HepG2 (cell line): Measurements from ENCODE around the gene FAM219B. TPM values are rescaled to one million over a fixed set of nuclear protein-coding genes. Genes with fewer than 3 reads are reported as not detected.
A peak's percentile ranks its signal among the peaks of the same experiment; 100 is the strongest.

Source experiments
- AHR ChIP-seq: IDR thresholded peaks from 2 replicates; pipeline ENCODE4 v1.6.1; 2018; ENCODE audit warnings: missing genetic modification reagents, missing compliant biosample characterization
- ATF1 ChIP-seq: IDR thresholded peaks from 2 replicates; pipeline ENCODE4 v1.6.1; 2016; ENCODE audit warnings: mild to moderate bottlenecking, control low read depth
- ATF7 ChIP-seq, 2 experiments: fragments of 450-650 bp in 1 of 2; sonication (generic) in 1 of 2; formaldehyde crosslinking in 1 of 2; IDR thresholded peaks; 2 replicates each; pipeline versions ENCODE4 v1.4.0 to v1.6.1; 2016 to 2020; ENCODE audit warnings: antibody characterized with exemption in 1 of 2, mild to moderate bottlenecking in 1 of 2, missing genetic modification reagents in 1 of 2
- CHD4 ChIP-seq: fragments of 200-600 bp; sonication (generic); IDR thresholded peaks from 2 replicates; pipeline ENCODE4 v1.7.0; 2017; ENCODE audit warnings: mild to moderate bottlenecking, low read length, borderline replicate concordance
- HOMEZ ChIP-seq: IDR thresholded peaks from 2 replicates; pipeline ENCODE4 v1.6.1; 2016; ENCODE audit warnings: low read depth
- IRF2 ChIP-seq: IDR thresholded peaks from 2 replicates; pipeline ENCODE4 v1.6.1; 2018; ENCODE audit warnings: missing genetic modification reagents, missing compliant biosample characterization
- KLF16 ChIP-seq, 2 experiments: sonication (generic) in 1 of 2; formaldehyde crosslinking in 1 of 2; IDR thresholded peaks; 2 replicates each; pipeline versions ENCODE4 v1.6.1 to v1.8.0; 2016 to 2023; ENCODE audit warnings: missing genetic modification reagents in 2 of 2, missing compliant biosample characterization in 1 of 2
- RARG ChIP-seq: sonication (generic); formaldehyde crosslinking; IDR thresholded peaks from 2 replicates; pipeline ENCODE4 v1.4.0; 2020; ENCODE audit warnings: low read depth, mild to moderate bottlenecking, missing genetic modification reagents
- REPIN1 ChIP-seq: sonication (generic); formaldehyde crosslinking; IDR thresholded peaks from 2 replicates; pipeline ENCODE4 v1.8.0; 2022; ENCODE audit warnings: missing genetic modification reagents, low read depth, mild to moderate bottlenecking, borderline replicate concordance
- ZBTB26 ChIP-seq: IDR thresholded peaks from 2 replicates; pipeline ENCODE4 v1.6.1; 2016; ENCODE audit warnings: missing compliant biosample characterization, missing genetic modification reagents, borderline replicate concordance
- ZBTB37 ChIP-seq: sonication (generic); formaldehyde crosslinking; IDR thresholded peaks from 2 replicates; pipeline ENCODE4 v1.4.0; 2020; ENCODE audit warnings: mild to moderate bottlenecking, missing genetic modification reagents
- ZNF142 ChIP-seq: sonication (generic); formaldehyde crosslinking; IDR thresholded peaks from 2 replicates; pipeline ENCODE4 v1.4.0; 2020; ENCODE audit warnings: missing genetic modification reagents
- ZNF383 ChIP-seq: sonication (generic); formaldehyde crosslinking; IDR thresholded peaks from 2 replicates; pipeline ENCODE4 v1.4.0; 2020; ENCODE audit warnings: missing genetic modification reagents, mild to moderate bottlenecking, borderline replicate concordance
- ZNF543 ChIP-seq: sonication (generic); formaldehyde crosslinking; IDR thresholded peaks from 2 replicates; pipeline ENCODE4 v1.4.0; 2020; ENCODE audit warnings: mild to moderate bottlenecking, missing genetic modification reagents
- ZNF615 ChIP-seq: sonication (generic); formaldehyde crosslinking; IDR thresholded peaks from 2 replicates; pipeline ENCODE4 v1.5.0; 2020; ENCODE audit warnings: mild to moderate bottlenecking, missing genetic modification reagents, borderline replicate concordance
- ZNF619 ChIP-seq: sonication (generic); formaldehyde crosslinking; IDR thresholded peaks from 2 replicates; pipeline ENCODE4 v1.4.0; 2020; ENCODE audit warnings: mild to moderate bottlenecking, missing genetic modification reagents
- ZNF792 ChIP-seq: IDR thresholded peaks from 2 replicates; pipeline ENCODE4 v1.6.1; 2016
- polyA plus RNA-seq, 8 experiments: library from polyadenylated mRNA; depleted of rRNA in 3 of 8; stranded (reverse) in 7 of 8; unstranded in 1 of 8; fragments of >200 nt; fragmentation: Illumina TruSeq in 4 of 8; extraction: Trizol in 4 of 8; gene quantifications; 2 replicates each; pipeline versions ENCODE4 v1.2.1 to v1.2.3, GENCODE V29; 2011 to 2016; ENCODE audit warnings: low read depth in 4 of 8, missing spikeins in 1 of 8, mixed read lengths in 1 of 8; ENCODE audit not compliant: insufficient read depth in 1 of 8
- total RNA-seq, 5 experiments: library from RNA; depleted of rRNA; stranded (reverse); fragments of >200 nt; fragmentation: Illumina TruSeq; extraction: Trizol; gene quantifications; 2 replicates each; pipeline ENCODE4 v1.2.3, GENCODE V29; 2016; ENCODE audit warnings: low read depth in 1 of 5
- TF ChIP-seq, protein P1 (sequence below): IDR thresholded peaks from 2 replicates; pipeline ENCODE4 v1.6.1; 2016; ENCODE audit warnings: mild to moderate bottlenecking, missing biosample characterization, missing genetic modification reagents

FAM219B gene
- total and polyA plus RNA-seq, 2 of the 13 experiments (the other 11 are each of a cell fraction or from before 2014, with no cell fraction given) = 36.6 to 50.2 TPM

- no peak for TF ChIP-seq HOMEZ (CRISPR knock-in tag)
- TF ChIP-seq ZBTB37 (CRISPR knock-in tag) = no peak
- TF ChIP-seq REPIN1 (CRISPR knock-in tag) = peak; percentile 54; the same call in 1 of the 2 replicates
- no peak for TF ChIP-seq ATF1 (CRISPR knock-in tag)
- TF ChIP-seq ZBTB26 = no peak
- TF ChIP-seq ZNF142 (CRISPR knock-in tag) = 0 out of 2 replicates have a peak, but pooled peaks have one; percentile 63
- TF ChIP-seq ATF7 (IDR thresholded peaks at IDR 0.05) = no peak
- TF ChIP-seq ATF7 (CRISPR knock-in tag; IDR thresholded peaks at IDR 0.05) = no peak; the same call in 1 of the 2 replicates
- TF ChIP-seq, protein P1, sequence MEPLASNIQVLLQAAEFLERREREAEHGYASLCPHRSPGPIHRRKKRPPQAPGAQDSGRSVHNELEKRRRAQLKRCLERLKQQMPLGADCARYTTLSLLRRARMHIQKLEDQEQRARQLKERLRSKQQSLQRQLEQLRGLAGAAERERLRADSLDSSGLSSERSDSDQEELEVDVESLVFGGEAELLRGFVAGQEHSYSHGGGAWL (CRISPR knock-in tag) = peak; percentile 75
- peak in 1 of 2 experiments; percentile 41; a peak in 2 of 4 replicates for TF ChIP-seq KLF16 (CRISPR knock-in tag; IDR thresholded peaks at IDR 0.05)
- TF ChIP-seq ZNF543 (CRISPR knock-in tag) = peak; percentile 87
- peak; percentile 79; the same call in 1 of the 2 replicates for TF ChIP-seq ZNF383 (CRISPR knock-in tag)
- no peak for TF ChIP-seq CHD4
- peak; percentile 54 for TF ChIP-seq ZNF792
- TF ChIP-seq AHR (CRISPR knock-in tag) = peak; percentile 81; the same call in 1 of the 2 replicates
- TF ChIP-seq IRF2 = peak; percentile 19; the same call in 1 of the 2 replicates
- no peak for TF ChIP-seq ZNF615 (CRISPR knock-in tag)
- TF ChIP-seq RARG = 0 out of 2 replicates have a peak, but pooled peaks have one; percentile 45
- 0 out of 2 replicates have a peak, but pooled peaks have one; percentile 58 for TF ChIP-seq ZNF619
Measured at GRCh38 chr15:74937590-74938371, 31.1 kb upstream of the FAM219B start, which contains the start of gene COX5A (continued).
